ENCODE data around the gene MITF.

The MITF gene

DNA sequence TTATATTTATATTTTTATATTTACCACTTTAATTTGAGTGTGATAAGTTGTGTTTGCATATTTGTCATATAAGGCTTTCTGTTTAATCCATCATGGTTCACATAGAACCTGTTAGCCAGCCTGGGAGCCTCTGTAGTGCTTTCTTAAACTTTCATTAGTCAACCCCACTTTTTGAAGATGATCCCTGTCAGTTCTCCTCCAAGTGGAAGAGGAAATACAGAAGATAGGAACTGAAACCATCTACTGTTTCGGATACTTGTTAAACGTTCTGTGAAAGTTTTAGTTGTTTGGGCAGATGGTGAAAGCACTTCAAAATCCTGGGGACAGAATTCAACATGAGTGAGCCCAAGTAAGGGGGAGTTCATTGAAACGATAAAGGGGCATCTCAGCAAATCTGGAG is 255.7 kb downstream of the MITF start:
- no peaks in the 10 kb centered on the region for H3K36me3 ChIP-seq (ENCODE audit: control insufficient read depth, low read length)
- no peaks in the 10 kb centered on the region for H3K4me1 ChIP-seq (ENCODE audit: control insufficient read depth, low read length)
- H3F3A ChIP-seq (ENCODE audit: control insufficient read depth, insufficient read depth) = no peaks in the 10 kb centered on the region
- TF ChIP-seq EZH2phosphoT487 (IDR thresholded peaks at IDR 0.05; ENCODE audit: borderline replicate concordance, low read length) (no peak), CTCF (IDR thresholded peaks at IDR 0.05; ENCODE audit: low read depth, low read length, poor library complexity, severe bottlenecking) (no peak)
- no peaks in the 10 kb centered on the region for H4K20me1 ChIP-seq (ENCODE audit: control insufficient read depth, insufficient read depth, low read depth, low read length)
- H3K9me3 ChIP-seq (ENCODE audit: control insufficient read depth, insufficient read depth, low read length) = no peaks in the 10 kb centered on the region
- H3K4me2 ChIP-seq (ENCODE audit: low read length) = no peak overlapping the region
- H3K9me2 ChIP-seq (replicated peaks; ENCODE audit: control insufficient read depth, low read length) = no peaks in the 10 kb centered on the region
- H3K4me3 ChIP-seq (ENCODE audit: low read length) = no peak overlapping the region
- no peak overlapping the region for H3K27ac ChIP-seq (ENCODE audit: low read depth, low read length)
- H3K27me3 ChIP-seq (ENCODE audit: control insufficient read depth, low read length) = no peaks in the 10 kb centered on the region
- H3K79me2 ChIP-seq (ENCODE audit: control insufficient read depth, low read length) = no peaks in the 10 kb centered on the region

DNA sequence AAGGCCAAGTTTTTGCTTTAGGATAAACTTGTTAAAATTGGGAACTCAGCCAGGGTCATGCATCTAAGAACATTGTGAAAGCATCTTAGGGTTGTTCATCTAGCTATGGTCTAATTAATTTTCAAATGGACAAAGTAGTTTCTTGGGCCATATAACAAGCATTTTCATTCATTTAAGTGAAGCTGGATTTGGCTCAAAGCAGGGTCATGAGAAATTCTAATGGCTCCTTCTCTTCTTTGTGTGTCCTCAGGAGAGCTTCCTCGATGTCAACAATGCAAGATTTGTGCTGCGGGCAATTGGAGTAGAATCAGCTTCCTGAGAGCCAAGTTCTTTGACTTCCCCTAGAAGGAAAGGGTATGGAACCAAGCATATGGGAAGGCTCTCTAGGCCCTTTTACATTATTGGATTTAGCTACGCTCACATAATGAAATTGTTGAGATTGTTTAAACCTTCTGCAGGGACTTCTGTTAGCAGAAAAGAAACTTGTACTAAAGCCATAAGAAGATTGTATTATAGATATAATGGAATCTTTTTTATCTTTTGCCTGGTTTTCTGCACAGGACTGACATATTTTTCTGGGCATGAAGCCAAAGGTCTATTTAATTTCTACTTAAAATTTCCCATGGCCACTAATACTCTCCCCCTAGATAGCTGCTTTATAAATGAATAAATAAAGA is 258.5 kb downstream of the MITF start:
- TF ChIP-seq CTCF (IDR thresholded peaks at IDR 0.05; ENCODE audit: low read depth, low read length, poor library complexity, severe bottlenecking) = no peak
- TF ChIP-seq EZH2phosphoT487 (IDR thresholded peaks at IDR 0.05; ENCODE audit: borderline replicate concordance, low read length) = no peak
- no peaks in the 10 kb centered on the region for H3F3A ChIP-seq (ENCODE audit: control insufficient read depth, insufficient read depth)
- no peak overlapping the region for H3K27ac ChIP-seq (ENCODE audit: low read depth, low read length)
- H3K27me3 ChIP-seq (ENCODE audit: control insufficient read depth, low read length) = no peaks in the 10 kb centered on the region
- no peaks in the 10 kb centered on the region for H3K4me1 ChIP-seq (ENCODE audit: control insufficient read depth, low read length)
- no peak overlapping the region for H3K4me3 ChIP-seq (ENCODE audit: low read length)
- H3K79me2 ChIP-seq (ENCODE audit: control insufficient read depth, low read length) = no peaks in the 10 kb centered on the region
- H3K4me2 ChIP-seq (ENCODE audit: low read length) = no peak overlapping the region
- H3K36me3 ChIP-seq (ENCODE audit: control insufficient read depth, low read length) = no peaks in the 10 kb centered on the region
- H4K20me1 ChIP-seq (ENCODE audit: control insufficient read depth, insufficient read depth, low read depth, low read length) = no peaks in the 10 kb centered on the region
- no peaks in the 10 kb centered on the region for H3K9me3 ChIP-seq (ENCODE audit: control insufficient read depth, insufficient read depth, low read length)
- no peaks in the 10 kb centered on the region for H3K9me2 ChIP-seq (replicated peaks; ENCODE audit: control insufficient read depth, low read length)

- Histone ChIP-seq H4K20me1 (ENCODE audit: control insufficient read depth, insufficient read depth, low read depth, low read length) (no peaks in the 10 kb centered on the region), H3K4me3 (ENCODE audit: low read length) (no peak overlapping the region), H3K4me1 (ENCODE audit: control insufficient read depth, low read length) (no peaks in the 10 kb centered on the region), H3K4me2 (ENCODE audit: low read length) (no peak overlapping the region), H3K36me3 (ENCODE audit: control insufficient read depth, low read length) (no peaks in the 10 kb centered on the region), H3K27ac (ENCODE audit: low read depth, low read length) (no peak overlapping the region), H3F3A (ENCODE audit: control insufficient read depth, insufficient read depth) (no peaks in the 10 kb centered on the region), H3K79me2 (ENCODE audit: control insufficient read depth, low read length) (no peaks in the 10 kb centered on the region), H3K27me3 (ENCODE audit: control insufficient read depth, low read length) (no peaks in the 10 kb centered on the region), H3K9me3 (ENCODE audit: control insufficient read depth, insufficient read depth, low read length) (no peaks in the 10 kb centered on the region), H3K9me2 (replicated peaks; ENCODE audit: control insufficient read depth, low read length) (no peaks in the 10 kb centered on the region)
- TF ChIP-seq CTCF (IDR thresholded peaks at IDR 0.05; ENCODE audit: low read depth, low read length, poor library complexity, severe bottlenecking) = no peak
- no peak for TF ChIP-seq EZH2phosphoT487 (IDR thresholded peaks at IDR 0.05; ENCODE audit: borderline replicate concordance, low read length)
These were observed 259.5 kb downstream of the MITF start for GRCh38 chr3:69998759-69999139.
